GM23338 (cell line): ENCODE measurements around the gene SEC24A. TPM values are rescaled to one million over a fixed set of nuclear protein-coding genes. Genes with fewer than 3 reads are reported as not detected.

Experiments used
- ATAC-seq: fragments of 200-7000 bp; cut with Tn5 transposase; 3 replicates; pipeline ENCODE4 v1.9.1; 2020
- DNase-seq: peaks from one replicate; pipeline ENCODE4 v3.0.0-alpha.2; 2015; ENCODE audit warnings: low spot score
- H2AFZ ChIP-seq: fragments of 200-600 bp; sonication (generic); 2 replicates; pipeline ENCODE4 v1.8.0; 2016; ENCODE audit warnings: antibody characterized with exemption, mild to moderate bottlenecking, moderate library complexity
- H3F3A ChIP-seq: fragments of 200-600 bp; sonication (generic); replicated peaks from 2 replicates; pipeline ENCODE4 v1.8.0; 2017; ENCODE audit warnings: antibody characterized with exemption, mixed run types, low read depth
- H3K27ac ChIP-seq: fragments of 200-600 bp; sonication (generic); 2 replicates; pipeline ENCODE4 v1.6.1; 2016; ENCODE audit warnings: low read depth
- H3K27me3 ChIP-seq: fragments of 200-600 bp; sonication (generic); 2 replicates; pipeline ENCODE4 v1.8.0; 2016; ENCODE audit warnings: mild to moderate bottlenecking, mixed run types, moderate library complexity; ENCODE audit not compliant: insufficient read depth
- H3K36me3 ChIP-seq: fragments of 200-600 bp; sonication (generic); 2 replicates; pipeline ENCODE4 v1.8.0; 2016; ENCODE audit warnings: mild to moderate bottlenecking; ENCODE audit not compliant: insufficient read depth
- H3K4me1 ChIP-seq: fragments of 200-600 bp; sonication (generic); 2 replicates; pipeline ENCODE4 v1.8.0; 2016; ENCODE audit warnings: mild to moderate bottlenecking, moderate library complexity; ENCODE audit not compliant: insufficient read depth
- H3K4me2 ChIP-seq: fragments of 200-600 bp; sonication (generic); 2 replicates; pipeline ENCODE4 v1.7.1; 2017; ENCODE audit warnings: mixed run types
- H3K4me3 ChIP-seq: fragments of 200-600 bp; sonication (generic); 2 replicates; pipeline ENCODE4 v1.6.1; 2016; ENCODE audit warnings: mixed run types
- H3K79me2 ChIP-seq: fragments of 200-600 bp; sonication (generic); replicated peaks from 2 replicates; pipeline ENCODE4 v1.8.0; 2017; ENCODE audit warnings: mild to moderate bottlenecking; ENCODE audit not compliant: insufficient read depth
- H3K9me2 ChIP-seq: fragments of 200-600 bp; sonication (generic); 2 replicates; pipeline ENCODE4 v1.8.0; 2017; ENCODE audit not compliant: insufficient read depth
- H4K20me1 ChIP-seq: fragments of 200-600 bp; sonication (generic); replicated peaks from 2 replicates; pipeline ENCODE4 v1.8.0; 2017; ENCODE audit warnings: mild to moderate bottlenecking; ENCODE audit not compliant: insufficient read depth
- H3K27ac Mint-ChIP-seq: 2 replicates; pipeline ENCODE4 v1.8.0; 2020; ENCODE audit warnings: inconsistent platforms, mild to moderate bottlenecking, moderate library complexity, mixed read lengths
- H3K27me3 Mint-ChIP-seq: 3 replicates; pipeline ENCODE4 v1.8.0; 2022; ENCODE audit warnings: low read depth, mild to moderate bottlenecking, moderate library complexity, mixed read lengths, inconsistent platforms; ENCODE audit not compliant: insufficient read depth, poor library complexity
- H3K36me3 Mint-ChIP-seq: 3 replicates; pipeline ENCODE4 v1.8.0; 2021; ENCODE audit warnings: low read depth, mild to moderate bottlenecking, inconsistent platforms, moderate library complexity, mixed read lengths
- H3K4me1 Mint-ChIP-seq: 3 replicates; pipeline ENCODE4 v1.8.0; 2020; ENCODE audit warnings: mild to moderate bottlenecking, inconsistent platforms, mixed read lengths
- H3K4me3 Mint-ChIP-seq: 3 replicates; pipeline ENCODE4 v1.8.0; 2021; ENCODE audit warnings: moderate library complexity, mild to moderate bottlenecking, inconsistent platforms, mixed read lengths
- H3K9me3 Mint-ChIP-seq: 3 replicates; pipeline ENCODE4 v1.8.0; 2020; ENCODE audit warnings: moderate library complexity, mild to moderate bottlenecking, inconsistent platforms, mixed read lengths
- CREB1 ChIP-seq: fragments of 250-450 bp; sonication (Bioruptor Pico); IDR thresholded peaks from 2 replicates; pipeline ENCODE4 v1.5.0; 2020; ENCODE audit warnings: low read depth, mild to moderate bottlenecking, moderate library complexity
- EZH2 ChIP-seq: fragments of 200-600 bp; sonication (generic); IDR thresholded peaks from one replicate; pipeline ENCODE4 v1.8.0; 2017; ENCODE audit warnings: antibody characterized with exemption, mild to moderate bottlenecking, low read depth; ENCODE audit not compliant: unreplicated experiment
- EZH2phosphoT487 ChIP-seq: fragments of 200-600 bp; sonication (generic); IDR thresholded peaks from one replicate; pipeline ENCODE4 v1.8.1; 2018; ENCODE audit warnings: antibody characterized with exemption; ENCODE audit not compliant: unreplicated experiment
- JUNB ChIP-seq: IDR thresholded peaks from one replicate; pipeline ENCODE4 v1.6.1; 2016; ENCODE audit warnings: antibody characterized with exemption; ENCODE audit not compliant: unreplicated experiment
- NANOG ChIP-seq: IDR thresholded peaks from 2 replicates; pipeline ENCODE4 v1.6.1; 2016; ENCODE audit warnings: antibody characterized with exemption, borderline replicate concordance
- POLR2AphosphoS5 ChIP-seq: IDR thresholded peaks from 2 replicates; pipeline ENCODE4 v1.6.1; 2016; ENCODE audit warnings: antibody characterized with exemption, low read depth
- STAT1 ChIP-seq: IDR thresholded peaks from one replicate; pipeline ENCODE4 v1.6.1; 2016; ENCODE audit warnings: antibody characterized with exemption; ENCODE audit not compliant: unreplicated experiment
- ZNF114 ChIP-seq: fragments of 250-450 bp; sonication (Bioruptor Pico); IDR thresholded peaks from 2 replicates; pipeline ENCODE4 v1.5.0; 2020; ENCODE audit warnings: mild to moderate bottlenecking, moderate library complexity
- ZNF331 ChIP-seq: fragments of 250-450 bp; sonication (Bioruptor Pico); IDR thresholded peaks from 2 replicates; pipeline ENCODE4 v1.5.0; 2020; ENCODE audit warnings: low read depth, mild to moderate bottlenecking, moderate library complexity
- polyA plus RNA-seq: library from polyadenylated mRNA; unstranded; fragments of >200 nt; fragmentation: Nextera tagmentation; extraction: Ambion mirVana; gene quantifications from 2 replicates; pipeline ENCODE4 v1.2.1, GENCODE V29; 2016
- total RNA-seq: library from RNA; depleted of rRNA; stranded (reverse); fragments of >200 nt; shearing (Covaris generic); gene quantifications from 2 replicates; pipeline ENCODE4 v1.2.3, GENCODE V29; 2014
- TF ChIP-seq, protein P1 (sequence below): IDR thresholded peaks from one replicate; pipeline ENCODE4 v1.6.1; 2018; ENCODE audit warnings: antibody characterized with exemption; ENCODE audit not compliant: unreplicated experiment
- TF ChIP-seq, protein P2 (sequence below): fragments of 250-450 bp; sonication (Bioruptor Pico); IDR thresholded peaks from 2 replicates; pipeline ENCODE4 v1.5.0; 2020; ENCODE audit warnings: mild to moderate bottlenecking, moderate library complexity
- TF ChIP-seq, protein P3 (sequence below), 2 experiments: fragments of 200-600 bp in 1 of 2; sonication (generic) in 1 of 2; conservative IDR thresholded peaks; 2 replicates each; pipeline versions ENCODE4 v1.5.1 to v1.6.1; 2016 to 2017; ENCODE audit warnings: antibody characterized with exemption in 2 of 2, low read depth in 2 of 2, mild to moderate bottlenecking in 2 of 2, moderate library complexity in 1 of 2
- TF ChIP-seq, protein P4 (sequence below): IDR thresholded peaks from 2 replicates; pipeline ENCODE4 v1.6.1; 2016; ENCODE audit warnings: antibody characterized with exemption

The SEC24A gene
- total and polyA plus RNA-seq, 2 experiments from 2014 or later = 8.1 to 36.5 TPM

DNA sequence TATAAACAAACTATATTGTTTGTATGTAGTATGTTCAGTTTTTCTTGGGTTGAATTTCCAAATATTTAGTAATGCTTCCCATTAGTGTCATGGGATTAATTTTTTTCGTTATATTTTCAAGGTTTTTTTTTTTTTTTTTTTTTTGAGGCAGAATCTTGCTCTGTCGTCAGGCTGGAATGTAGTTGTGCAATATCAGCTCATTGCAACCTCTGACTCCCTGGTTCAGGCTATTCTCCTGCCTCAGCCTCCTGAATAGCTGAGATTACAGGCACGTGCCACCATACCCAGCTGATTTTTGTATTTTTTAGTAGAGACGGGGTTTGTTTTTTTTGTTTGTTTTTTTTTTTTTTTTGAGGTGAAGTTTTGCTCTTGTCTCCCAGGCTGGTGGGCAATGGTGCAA lies 120.6 kb downstream of the SEC24A start:
- TF ChIP-seq, protein P1, sequence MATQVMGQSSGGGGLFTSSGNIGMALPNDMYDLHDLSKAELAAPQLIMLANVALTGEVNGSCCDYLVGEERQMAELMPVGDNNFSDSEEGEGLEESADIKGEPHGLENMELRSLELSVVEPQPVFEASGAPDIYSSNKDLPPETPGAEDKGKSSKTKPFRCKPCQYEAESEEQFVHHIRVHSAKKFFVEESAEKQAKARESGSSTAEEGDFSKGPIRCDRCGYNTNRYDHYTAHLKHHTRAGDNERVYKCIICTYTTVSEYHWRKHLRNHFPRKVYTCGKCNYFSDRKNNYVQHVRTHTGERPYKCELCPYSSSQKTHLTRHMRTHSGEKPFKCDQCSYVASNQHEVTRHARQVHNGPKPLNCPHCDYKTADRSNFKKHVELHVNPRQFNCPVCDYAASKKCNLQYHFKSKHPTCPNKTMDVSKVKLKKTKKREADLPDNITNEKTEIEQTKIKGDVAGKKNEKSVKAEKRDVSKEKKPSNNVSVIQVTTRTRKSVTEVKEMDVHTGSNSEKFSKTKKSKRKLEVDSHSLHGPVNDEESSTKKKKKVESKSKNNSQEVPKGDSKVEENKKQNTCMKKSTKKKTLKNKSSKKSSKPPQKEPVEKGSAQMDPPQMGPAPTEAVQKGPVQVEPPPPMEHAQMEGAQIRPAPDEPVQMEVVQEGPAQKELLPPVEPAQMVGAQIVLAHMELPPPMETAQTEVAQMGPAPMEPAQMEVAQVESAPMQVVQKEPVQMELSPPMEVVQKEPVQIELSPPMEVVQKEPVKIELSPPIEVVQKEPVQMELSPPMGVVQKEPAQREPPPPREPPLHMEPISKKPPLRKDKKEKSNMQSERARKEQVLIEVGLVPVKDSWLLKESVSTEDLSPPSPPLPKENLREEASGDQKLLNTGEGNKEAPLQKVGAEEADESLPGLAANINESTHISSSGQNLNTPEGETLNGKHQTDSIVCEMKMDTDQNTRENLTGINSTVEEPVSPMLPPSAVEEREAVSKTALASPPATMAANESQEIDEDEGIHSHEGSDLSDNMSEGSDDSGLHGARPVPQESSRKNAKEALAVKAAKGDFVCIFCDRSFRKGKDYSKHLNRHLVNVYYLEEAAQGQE = no peak
- TF ChIP-seq, protein P2, sequence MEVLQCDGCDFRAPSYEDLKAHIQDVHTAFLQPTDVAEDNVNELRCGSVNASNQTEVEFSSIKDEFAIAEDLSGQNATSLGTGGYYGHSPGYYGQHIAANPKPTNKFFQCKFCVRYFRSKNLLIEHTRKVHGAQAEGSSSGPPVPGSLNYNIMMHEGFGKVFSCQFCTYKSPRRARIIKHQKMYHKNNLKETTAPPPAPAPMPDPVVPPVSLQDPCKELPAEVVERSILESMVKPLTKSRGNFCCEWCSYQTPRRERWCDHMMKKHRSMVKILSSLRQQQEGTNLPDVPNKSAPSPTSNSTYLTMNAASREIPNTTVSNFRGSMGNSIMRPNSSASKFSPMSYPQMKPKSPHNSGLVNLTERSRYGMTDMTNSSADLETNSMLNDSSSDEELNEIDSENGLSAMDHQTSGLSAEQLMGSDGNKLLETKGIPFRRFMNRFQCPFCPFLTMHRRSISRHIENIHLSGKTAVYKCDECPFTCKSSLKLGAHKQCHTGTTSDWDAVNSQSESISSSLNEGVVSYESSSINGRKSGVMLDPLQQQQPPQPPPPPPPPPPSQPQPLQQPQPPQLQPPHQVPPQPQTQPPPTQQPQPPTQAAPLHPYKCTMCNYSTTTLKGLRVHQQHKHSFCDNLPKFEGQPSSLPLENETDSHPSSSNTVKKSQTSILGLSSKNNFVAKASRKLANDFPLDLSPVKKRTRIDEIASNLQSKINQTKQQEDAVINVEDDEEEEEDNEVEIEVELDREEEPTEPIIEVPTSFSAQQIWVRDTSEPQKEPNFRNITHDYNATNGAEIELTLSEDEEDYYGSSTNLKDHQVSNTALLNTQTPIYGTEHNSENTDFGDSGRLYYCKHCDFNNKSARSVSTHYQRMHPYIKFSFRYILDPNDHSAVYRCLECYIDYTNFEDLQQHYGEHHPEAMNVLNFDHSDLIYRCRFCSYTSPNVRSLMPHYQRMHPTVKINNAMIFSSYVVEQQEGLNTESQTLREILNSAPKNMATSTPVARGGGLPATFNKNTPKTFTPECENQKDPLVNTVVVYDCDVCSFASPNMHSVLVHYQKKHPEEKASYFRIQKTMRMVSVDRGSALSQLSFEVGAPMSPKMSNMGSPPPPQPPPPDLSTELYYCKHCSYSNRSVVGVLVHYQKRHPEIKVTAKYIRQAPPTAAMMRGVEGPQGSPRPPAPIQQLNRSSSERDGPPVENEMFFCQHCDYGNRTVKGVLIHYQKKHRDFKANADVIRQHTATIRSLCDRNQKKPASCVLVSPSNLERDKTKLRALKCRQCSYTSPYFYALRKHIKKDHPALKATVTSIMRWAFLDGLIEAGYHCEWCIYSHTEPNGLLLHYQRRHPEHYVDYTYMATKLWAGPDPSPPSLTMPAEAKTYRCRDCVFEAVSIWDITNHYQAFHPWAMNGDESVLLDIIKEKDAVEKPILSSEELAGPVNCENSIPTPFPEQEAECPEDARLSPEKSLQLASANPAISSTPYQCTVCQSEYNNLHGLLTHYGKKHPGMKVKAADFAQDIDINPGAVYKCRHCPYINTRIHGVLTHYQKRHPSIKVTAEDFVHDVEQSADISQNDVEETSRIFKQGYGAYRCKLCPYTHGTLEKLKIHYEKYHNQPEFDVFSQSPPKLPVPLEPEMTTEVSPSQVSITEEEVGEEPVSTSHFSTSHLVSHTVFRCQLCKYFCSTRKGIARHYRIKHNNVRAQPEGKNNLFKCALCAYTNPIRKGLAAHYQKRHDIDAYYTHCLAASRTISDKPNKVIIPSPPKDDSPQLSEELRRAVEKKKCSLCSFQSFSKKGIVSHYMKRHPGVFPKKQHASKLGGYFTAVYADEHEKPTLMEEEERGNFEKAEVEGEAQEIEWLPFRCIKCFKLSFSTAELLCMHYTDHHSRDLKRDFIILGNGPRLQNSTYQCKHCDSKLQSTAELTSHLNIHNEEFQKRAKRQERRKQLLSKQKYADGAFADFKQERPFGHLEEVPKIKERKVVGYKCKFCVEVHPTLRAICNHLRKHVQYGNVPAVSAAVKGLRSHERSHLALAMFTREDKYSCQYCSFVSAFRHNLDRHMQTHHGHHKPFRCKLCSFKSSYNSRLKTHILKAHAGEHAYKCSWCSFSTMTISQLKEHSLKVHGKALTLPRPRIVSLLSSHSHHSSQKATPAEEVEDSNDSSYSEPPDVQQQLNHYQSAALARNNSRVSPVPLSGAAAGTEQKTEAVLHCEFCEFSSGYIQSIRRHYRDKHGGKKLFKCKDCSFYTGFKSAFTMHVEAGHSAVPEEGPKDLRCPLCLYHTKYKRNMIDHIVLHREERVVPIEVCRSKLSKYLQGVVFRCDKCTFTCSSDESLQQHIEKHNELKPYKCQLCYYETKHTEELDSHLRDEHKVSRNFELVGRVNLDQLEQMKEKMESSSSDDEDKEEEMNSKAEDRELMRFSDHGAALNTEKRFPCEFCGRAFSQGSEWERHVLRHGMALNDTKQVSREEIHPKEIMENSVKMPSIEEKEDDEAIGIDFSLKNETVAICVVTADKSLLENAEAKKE (CRISPR knock-in tag) = no peak
- TF ChIP-seq, protein P3, sequence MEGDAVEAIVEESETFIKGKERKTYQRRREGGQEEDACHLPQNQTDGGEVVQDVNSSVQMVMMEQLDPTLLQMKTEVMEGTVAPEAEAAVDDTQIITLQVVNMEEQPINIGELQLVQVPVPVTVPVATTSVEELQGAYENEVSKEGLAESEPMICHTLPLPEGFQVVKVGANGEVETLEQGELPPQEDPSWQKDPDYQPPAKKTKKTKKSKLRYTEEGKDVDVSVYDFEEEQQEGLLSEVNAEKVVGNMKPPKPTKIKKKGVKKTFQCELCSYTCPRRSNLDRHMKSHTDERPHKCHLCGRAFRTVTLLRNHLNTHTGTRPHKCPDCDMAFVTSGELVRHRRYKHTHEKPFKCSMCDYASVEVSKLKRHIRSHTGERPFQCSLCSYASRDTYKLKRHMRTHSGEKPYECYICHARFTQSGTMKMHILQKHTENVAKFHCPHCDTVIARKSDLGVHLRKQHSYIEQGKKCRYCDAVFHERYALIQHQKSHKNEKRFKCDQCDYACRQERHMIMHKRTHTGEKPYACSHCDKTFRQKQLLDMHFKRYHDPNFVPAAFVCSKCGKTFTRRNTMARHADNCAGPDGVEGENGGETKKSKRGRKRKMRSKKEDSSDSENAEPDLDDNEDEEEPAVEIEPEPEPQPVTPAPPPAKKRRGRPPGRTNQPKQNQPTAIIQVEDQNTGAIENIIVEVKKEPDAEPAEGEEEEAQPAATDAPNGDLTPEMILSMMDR (conservative IDR thresholded peaks at IDR 0.05; ENCODE audit: low read depth in 2 of 2) = no peak
- no peak for TF ChIP-seq JUNB
- no peak for TF ChIP-seq NANOG
- TF ChIP-seq POLR2AphosphoS5 = no peak
- no peak for TF ChIP-seq EZH2phosphoT487
- TF ChIP-seq CREB1 (CRISPR knock-in tag) = no peak
- TF ChIP-seq ZNF331 (CRISPR knock-in tag) = no peak
- TF ChIP-seq, protein P4, sequence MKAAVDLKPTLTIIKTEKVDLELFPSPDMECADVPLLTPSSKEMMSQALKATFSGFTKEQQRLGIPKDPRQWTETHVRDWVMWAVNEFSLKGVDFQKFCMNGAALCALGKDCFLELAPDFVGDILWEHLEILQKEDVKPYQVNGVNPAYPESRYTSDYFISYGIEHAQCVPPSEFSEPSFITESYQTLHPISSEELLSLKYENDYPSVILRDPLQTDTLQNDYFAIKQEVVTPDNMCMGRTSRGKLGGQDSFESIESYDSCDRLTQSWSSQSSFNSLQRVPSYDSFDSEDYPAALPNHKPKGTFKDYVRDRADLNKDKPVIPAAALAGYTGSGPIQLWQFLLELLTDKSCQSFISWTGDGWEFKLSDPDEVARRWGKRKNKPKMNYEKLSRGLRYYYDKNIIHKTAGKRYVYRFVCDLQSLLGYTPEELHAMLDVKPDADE = no peak
- no peak for TF ChIP-seq EZH2
- TF ChIP-seq ZNF114 = no peak
- no peak for TF ChIP-seq STAT1
- Mint-ChIP-seq H3K36me3 (peaks cover 84% of the 10 kb centered on the region), H3K9me3 (no peaks in the 10 kb centered on the region), H3K4me3 (no peak overlapping the region), H3K27ac (no peak overlapping the region), H3K27me3 (no peaks in the 10 kb centered on the region), H3K4me1 (no peaks in the 10 kb centered on the region)
- no peaks in the 10 kb centered on the region for H3K9me2 ChIP-seq
- peaks cover 22% of the 10 kb centered on the region for H4K20me1 ChIP-seq
- H2AFZ ChIP-seq = no peak overlapping the region
- no peaks in the 10 kb centered on the region for H3K27me3 ChIP-seq
- H3K27ac ChIP-seq = no peak overlapping the region
- H3K79me2 ChIP-seq = peaks cover 38% of the 10 kb centered on the region
- ATAC-seq (no peak), DNase-seq (no peak)
- no peak overlapping the region for H3K4me3 ChIP-seq
- 0 out of 2 replicates have a peak, but pooled peaks cover 6% of the 10 kb centered on the region for H3F3A ChIP-seq
- H3K4me1 ChIP-seq = no peaks in the 10 kb centered on the region
- H3K36me3 ChIP-seq = peaks cover 77% of the 10 kb centered on the region
- H3K4me2 ChIP-seq = no peak overlapping the region
